Measurements from ENCODE around the gene OLFML2B.

Gene OLFML2B

DNA sequence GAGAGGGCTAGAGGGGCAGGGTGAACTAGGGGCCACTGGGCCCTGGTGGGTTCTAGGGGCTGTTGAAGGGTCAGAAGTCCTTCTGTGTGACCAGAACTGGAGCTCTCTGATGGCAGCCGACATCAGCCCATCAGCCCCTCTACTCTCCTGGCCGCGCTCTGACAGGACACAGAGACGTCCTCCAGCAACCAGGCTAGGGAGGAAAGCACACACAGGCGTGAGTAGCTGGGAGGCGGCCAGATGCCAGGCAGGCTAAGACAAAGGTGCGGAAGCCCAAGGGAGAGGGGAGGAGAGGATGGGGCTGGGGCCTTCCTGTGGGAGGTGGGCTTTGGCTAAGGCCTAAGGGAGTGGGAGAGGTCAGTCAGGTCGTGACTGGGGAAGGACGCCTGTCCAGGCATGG lies 50.8 kb downstream of the OLFML2B start:
- H3K9me3 ChIP-seq (ENCODE audit: insufficient read depth, low read depth, low read length): peaks cover 2% of the 10 kb centered on the region
- no peak for DNase-seq
- no peak overlapping the region for H2BK5ac ChIP-seq (ENCODE audit: low read depth, low read length, poor library complexity)
- no peak overlapping the region for H4K12ac ChIP-seq (ENCODE audit: low read depth, low read length)
- no peak overlapping the region for H2BK120ac ChIP-seq (ENCODE audit: insufficient read depth, low read length, poor library complexity)
- H4K91ac ChIP-seq (ENCODE audit: low read depth, low read length): no peak overlapping the region
- no peak overlapping the region for H3K23ac ChIP-seq (ENCODE audit: low read length)
- no peak overlapping the region for H2AFZ ChIP-seq (ENCODE audit: insufficient read depth, low read length, poor library complexity)
- no peak overlapping the region for H3K4ac ChIP-seq (ENCODE audit: low read depth, low read length)
- no peaks in the 10 kb centered on the region for H3K4me1 ChIP-seq (ENCODE audit: control insufficient read depth in 1 of 2, insufficient read depth in 2 of 2, low read length in 2 of 2)
- H3K4me2 ChIP-seq (ENCODE audit: low read length): no peak overlapping the region
- H3K79me1 ChIP-seq (ENCODE audit: low read length): no peaks in the 10 kb centered on the region
- H3K14ac ChIP-seq (ENCODE audit: low read length): no peak overlapping the region
- no peaks in the 10 kb centered on the region for H3K79me2 ChIP-seq (ENCODE audit: control insufficient read depth, insufficient read depth, low read length, poor library complexity)
- H3K4me3 ChIP-seq (ENCODE audit: low read depth, low read length): no peak overlapping the region
- no peak overlapping the region for H2AK5ac ChIP-seq (ENCODE audit: low read length)
- no peaks in the 10 kb centered on the region for H3K36me3 ChIP-seq (ENCODE audit: control insufficient read depth in 1 of 2, insufficient read depth in 2 of 2, low read length in 2 of 2)
- H3K27me3 ChIP-seq (ENCODE audit: insufficient read depth, low read length): no peaks in the 10 kb centered on the region
- no peak overlapping the region for H3K9ac ChIP-seq (ENCODE audit: low read length)
- H3K18ac ChIP-seq (ENCODE audit: low read length): no peak overlapping the region
- H4K8ac ChIP-seq (ENCODE audit: low read depth, low read length): no peak overlapping the region
- no peak overlapping the region for H2BK12ac ChIP-seq (ENCODE audit: low read length)
- no CpG with 5 or more reads among the region's 9 CpGs for WGBS (ENCODE audit: extremely low coverage, insufficient coverage, insufficient read length)
- no peak overlapping the region for H3K27ac ChIP-seq (ENCODE audit: low read depth, low read length)

DNA sequence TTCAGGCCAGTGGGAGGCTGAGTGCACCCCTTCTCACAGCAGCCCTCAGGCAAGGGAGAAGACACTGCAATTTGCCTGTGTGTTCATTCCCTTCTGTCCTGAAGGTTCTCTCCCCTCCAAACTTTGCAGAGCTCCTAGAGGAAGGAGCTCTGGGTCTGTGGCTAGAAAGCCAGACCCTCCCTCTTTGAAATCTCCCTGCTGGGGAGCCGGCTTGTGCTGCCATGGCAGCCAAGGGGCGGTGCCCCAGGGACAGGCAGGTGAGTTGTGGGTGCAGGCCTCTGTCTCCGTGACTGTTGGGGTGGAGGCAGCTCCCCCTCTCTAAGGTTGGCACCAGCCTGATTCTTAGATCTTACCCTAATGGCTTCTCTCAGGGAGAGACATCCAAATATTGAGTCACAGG lies 53.0 kb downstream of the OLFML2B start:
- Histone ChIP-seq H2BK120ac (ENCODE audit: insufficient read depth, low read length, poor library complexity) (no peak overlapping the region), H2AFZ (ENCODE audit: insufficient read depth, low read length, poor library complexity) (no peak overlapping the region), H3K27me3 (ENCODE audit: insufficient read depth, low read length) (no peaks in the 10 kb centered on the region), H4K8ac (ENCODE audit: low read depth, low read length) (no peak overlapping the region), H3K9ac (ENCODE audit: low read length) (no peak overlapping the region), H3K18ac (ENCODE audit: low read length) (no peak overlapping the region), H2AK5ac (ENCODE audit: low read length) (no peak overlapping the region), H3K27ac (ENCODE audit: low read depth, low read length) (no peak overlapping the region), H3K36me3 (ENCODE audit: control insufficient read depth in 1 of 2, insufficient read depth in 2 of 2, low read length in 2 of 2) (no peaks in the 10 kb centered on the region), H3K4ac (ENCODE audit: low read depth, low read length) (no peak overlapping the region), H3K4me1 (ENCODE audit: control insufficient read depth in 1 of 2, insufficient read depth in 2 of 2, low read length in 2 of 2) (no peaks in the 10 kb centered on the region), H3K23ac (ENCODE audit: low read length) (no peak overlapping the region), H3K4me3 (ENCODE audit: low read depth, low read length) (no peak overlapping the region), H3K14ac (ENCODE audit: low read length) (no peak overlapping the region), H4K91ac (ENCODE audit: low read depth, low read length) (no peak overlapping the region), H3K9me3 (ENCODE audit: insufficient read depth, low read depth, low read length) (peaks cover 2% of the 10 kb centered on the region), H3K4me2 (ENCODE audit: low read length) (no peak overlapping the region), H3K79me1 (ENCODE audit: low read length) (no peaks in the 10 kb centered on the region), H2BK12ac (ENCODE audit: low read length) (no peak overlapping the region), H4K12ac (ENCODE audit: low read depth, low read length) (no peak overlapping the region), H2BK5ac (ENCODE audit: low read depth, low read length, poor library complexity) (no peak overlapping the region), H3K79me2 (ENCODE audit: control insufficient read depth, insufficient read depth, low read length, poor library complexity) (no peaks in the 10 kb centered on the region)
- no CpG with 5 or more reads among the region's 3 CpGs for WGBS (ENCODE audit: extremely low coverage, insufficient coverage, insufficient read length)
- no peak for DNase-seq

DNA sequence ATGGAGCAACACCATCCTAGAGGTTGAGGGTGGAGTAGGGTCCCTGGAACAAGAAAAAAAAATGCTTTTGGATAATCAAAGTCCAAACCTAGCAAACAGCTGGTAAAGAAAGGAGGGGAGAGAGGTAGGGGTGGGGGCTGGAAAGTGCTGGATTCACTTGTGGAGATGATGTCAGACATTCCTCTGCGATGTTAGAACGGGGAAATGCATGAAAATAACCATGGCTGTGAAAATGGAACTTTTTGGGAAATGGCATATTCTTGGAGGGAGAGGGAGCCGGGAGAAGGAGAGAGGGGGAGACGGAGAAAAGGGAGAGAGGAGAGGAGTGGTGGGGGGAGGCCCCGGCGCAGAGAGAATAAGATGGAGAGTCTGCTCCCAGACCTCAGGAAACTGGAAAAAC lies 53.6 kb downstream of the OLFML2B start:
- Histone ChIP-seq H3K23ac (ENCODE audit: low read length) (no peak overlapping the region), H3K79me2 (ENCODE audit: control insufficient read depth, insufficient read depth, low read length, poor library complexity) (no peaks in the 10 kb centered on the region), H4K12ac (ENCODE audit: low read depth, low read length) (no peak overlapping the region), H3K27me3 (ENCODE audit: insufficient read depth, low read length) (no peaks in the 10 kb centered on the region), H3K14ac (ENCODE audit: low read length) (no peak overlapping the region), H3K36me3 (ENCODE audit: control insufficient read depth in 1 of 2, insufficient read depth in 2 of 2, low read length in 2 of 2) (no peaks in the 10 kb centered on the region), H3K9ac (ENCODE audit: low read length) (no peak overlapping the region), H3K4me1 (ENCODE audit: control insufficient read depth in 1 of 2, insufficient read depth in 2 of 2, low read length in 2 of 2) (no peaks in the 10 kb centered on the region), H3K4me2 (ENCODE audit: low read length) (no peak overlapping the region), H2BK120ac (ENCODE audit: insufficient read depth, low read length, poor library complexity) (no peak overlapping the region), H3K18ac (ENCODE audit: low read length) (no peak overlapping the region), H2BK5ac (ENCODE audit: low read depth, low read length, poor library complexity) (no peak overlapping the region), H3K9me3 (ENCODE audit: insufficient read depth, low read depth, low read length) (peaks cover 2% of the 10 kb centered on the region), H2AK5ac (ENCODE audit: low read length) (no peak overlapping the region), H3K79me1 (ENCODE audit: low read length) (no peaks in the 10 kb centered on the region), H3K4ac (ENCODE audit: low read depth, low read length) (no peak overlapping the region), H4K91ac (ENCODE audit: low read depth, low read length) (no peak overlapping the region), H2BK12ac (ENCODE audit: low read length) (no peak overlapping the region), H4K8ac (ENCODE audit: low read depth, low read length) (no peak overlapping the region), H3K27ac (ENCODE audit: low read depth, low read length) (no peak overlapping the region), H2AFZ (ENCODE audit: insufficient read depth, low read length, poor library complexity) (no peak overlapping the region), H3K4me3 (ENCODE audit: low read depth, low read length) (no peak overlapping the region)
- WGBS (ENCODE audit: extremely low coverage, insufficient coverage, insufficient read length): no CpG with 5 or more reads among the region's 6 CpGs
- DNase-seq: no peak

DNA sequence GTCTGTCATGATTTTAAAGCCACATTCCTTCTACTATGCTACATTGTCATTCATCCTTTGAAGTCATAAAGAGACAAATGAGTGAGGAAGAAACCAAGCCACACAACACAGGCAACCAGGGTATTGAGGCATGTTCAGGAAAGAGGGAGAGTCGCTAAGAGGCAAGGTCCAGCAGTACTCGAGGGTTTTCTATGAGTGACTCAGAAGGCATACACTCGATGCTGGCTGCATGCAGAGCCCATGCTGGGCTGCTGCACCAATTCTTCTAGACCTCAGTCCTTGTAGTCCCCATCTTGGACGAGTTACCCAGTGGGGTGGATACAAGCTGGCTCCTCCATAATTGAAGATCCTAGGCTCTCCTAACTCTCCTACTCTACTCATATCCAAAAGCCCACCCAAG lies 57.6 kb downstream of the OLFML2B start:
- Histone ChIP-seq H4K91ac (ENCODE audit: low read depth, low read length) (no peak overlapping the region), H3K23ac (ENCODE audit: low read length) (no peak overlapping the region), H3K9me3 (ENCODE audit: insufficient read depth, low read depth, low read length) (peaks cover 2% of the 10 kb centered on the region), H2AK5ac (ENCODE audit: low read length) (no peak overlapping the region), H3K27ac (ENCODE audit: low read depth, low read length) (no peak overlapping the region), H3K14ac (ENCODE audit: low read length) (no peak overlapping the region), H2BK5ac (ENCODE audit: low read depth, low read length, poor library complexity) (no peak overlapping the region), H3K4me3 (ENCODE audit: low read depth, low read length) (no peak overlapping the region), H2BK120ac (ENCODE audit: insufficient read depth, low read length, poor library complexity) (no peak overlapping the region), H2AFZ (ENCODE audit: insufficient read depth, low read length, poor library complexity) (no peak overlapping the region), H3K4me2 (ENCODE audit: low read length) (no peak overlapping the region), H4K8ac (ENCODE audit: low read depth, low read length) (no peak overlapping the region), H3K18ac (ENCODE audit: low read length) (no peak overlapping the region), H3K9ac (ENCODE audit: low read length) (no peak overlapping the region), H4K12ac (ENCODE audit: low read depth, low read length) (no peak overlapping the region), H2BK12ac (ENCODE audit: low read length) (no peak overlapping the region), H3K36me3 (ENCODE audit: control insufficient read depth in 1 of 2, insufficient read depth in 2 of 2, low read length in 2 of 2) (no peaks in the 10 kb centered on the region), H3K4me1 (ENCODE audit: control insufficient read depth in 1 of 2, insufficient read depth in 2 of 2, low read length in 2 of 2) (peaks cover 0 to 4% of the 10 kb centered on the region in 2 experiments), H3K4ac (ENCODE audit: low read depth, low read length) (no peak overlapping the region), H3K27me3 (ENCODE audit: insufficient read depth, low read length) (no peaks in the 10 kb centered on the region), H3K79me2 (ENCODE audit: control insufficient read depth, insufficient read depth, low read length, poor library complexity) (no peaks in the 10 kb centered on the region), H3K79me1 (ENCODE audit: low read length) (no peaks in the 10 kb centered on the region)
- no peak for DNase-seq
- no CpG with 5 or more reads among the region's 4 CpGs for WGBS (ENCODE audit: extremely low coverage, insufficient coverage, insufficient read length)
